PC-3 (cell line): ENCODE measurements around the gene TCERG1. TPM values are rescaled to one million over a fixed set of nuclear protein-coding genes. Genes with fewer than 3 reads are reported as not detected.

Source experiments
- ATAC-seq: fragments of 200-7000 bp; cut with Tn5 transposase; 2 replicates; pipeline ENCODE4 v1.9.1; 2020; ENCODE audit warnings: mild to moderate bottlenecking, moderate library complexity
- BruUV-seq: library from RNA; stranded (reverse); fragments of 400-500 nt; replicated peaks from 2 replicates; lab custom pipeline; 2021; lab: Mats Ljungman, UMichigan
- CTCF ChIA-PET: fragments of 300-600 bp; sonication (Branson Sonifier 250); formaldehyde crosslinking; loops from one replicate; lab custom pipeline; 2022; ENCODE audit warnings: antibody characterized with exemption; lab: Charles Lee
- POLR2A ChIA-PET: fragments of 300-600 bp; sonication (Branson Sonifier 250); formaldehyde crosslinking; loops from one replicate; lab custom pipeline; 2022; ENCODE audit warnings: antibody characterized with exemption; ENCODE audit not compliant: unreplicated experiment; lab: Charles Lee
- DNase-seq: peaks from one replicate; pipeline ENCODE4 v3.0.0-alpha.2; 2015
- H2AFZ ChIP-seq: fragments of 300-600 bp; sonication (generic); 2 replicates; pipeline ENCODE4 v1.6.0; 2016; ENCODE audit warnings: antibody characterized with exemption, low read length
- H3F3A ChIP-seq: fragments of 300-600 bp; sonication (generic); one replicate; pipeline ENCODE4 v1.6.0; 2017; ENCODE audit warnings: antibody characterized with exemption, low read length, control low read depth, mild to moderate bottlenecking; ENCODE audit not compliant: unreplicated experiment
- H3K27ac ChIP-seq: fragments of 300-600 bp; sonication (generic); 2 replicates; pipeline ENCODE4 v1.5.1; 2016; ENCODE audit warnings: mild to moderate bottlenecking, low read length
- H3K27me3 ChIP-seq: fragments of 300-600 bp; sonication (generic); 2 replicates; pipeline ENCODE4 v1.6.1; 2016; ENCODE audit warnings: low read length, mixed read lengths
- H3K36me3 ChIP-seq: fragments of 300-600 bp; sonication (generic); 2 replicates; pipeline ENCODE4 v1.6.1; 2016; ENCODE audit warnings: low read depth, mixed run types, low read length, mixed read lengths
- H3K4me1 ChIP-seq: fragments of 300-600 bp; sonication (generic); 2 replicates; pipeline ENCODE4 v1.5.1; 2016; ENCODE audit warnings: low read length; ENCODE audit not compliant: insufficient read depth
- H3K4me2 ChIP-seq: fragments of 300-600 bp; sonication (generic); 2 replicates; pipeline ENCODE4 v1.6.0; 2016; ENCODE audit warnings: low read length
- H3K4me3 ChIP-seq: fragments of 300-600 bp; sonication (generic); 2 replicates; pipeline ENCODE4 v1.5.1; 2016; ENCODE audit warnings: mild to moderate bottlenecking, low read length, mixed read lengths
- H3K79me2 ChIP-seq: fragments of 300-600 bp; sonication (generic); 2 replicates; pipeline ENCODE4 v1.6.1; 2017; ENCODE audit warnings: low read length, mixed read lengths
- H3K9ac ChIP-seq: fragments of 300-600 bp; sonication (generic); 2 replicates; pipeline ENCODE4 v1.6.0; 2016; ENCODE audit warnings: mild to moderate bottlenecking, low read length
- H3K9me2 ChIP-seq: fragments of 300-600 bp; sonication (generic); replicated peaks from 2 replicates; pipeline ENCODE4 v1.6.1; 2016; ENCODE audit warnings: mixed run types, low read length, mixed read lengths
- H3K9me3 ChIP-seq: fragments of 300-600 bp; sonication (generic); 2 replicates; pipeline ENCODE4 v1.6.1; 2016; ENCODE audit warnings: low read length, mixed read lengths
- H4K20me1 ChIP-seq: fragments of 300-600 bp; sonication (generic); 2 replicates; pipeline ENCODE4 v1.6.1; 2016; ENCODE audit warnings: low read length, mixed read lengths
- CTCF ChIP-seq: fragments of 300-600 bp; sonication (generic); conservative IDR thresholded peaks from 2 replicates; pipeline ENCODE4 v1.5.1; 2017; ENCODE audit warnings: antibody characterized with exemption, low read depth, mild to moderate bottlenecking, low read length
- EZH2 ChIP-seq: fragments of 300-600 bp; sonication (generic); IDR thresholded peaks from one replicate; pipeline ENCODE4 v1.6.1; 2017; ENCODE audit warnings: antibody characterized with exemption, mild to moderate bottlenecking, low read length; ENCODE audit not compliant: unreplicated experiment
- EZH2phosphoT487 ChIP-seq: fragments of 300-600 bp; sonication (generic); IDR thresholded peaks from 2 replicates; pipeline ENCODE4 v1.6.1; 2018; ENCODE audit warnings: mild to moderate bottlenecking, antibody characterized with exemption, low read length, borderline replicate concordance
- intact Hi-C: fragments of 100-400 bp; cut with micrococcal nuclease; formaldehyde crosslinking; loops from 2 replicates; pipeline ENCODE4 v1.9.0; 2023
- total RNA-seq: library from RNA; depleted of rRNA; stranded (reverse); fragments of >200 nt; gene quantifications from 2 replicates; pipeline ENCODE4 v1.2.3, GENCODE V29; 2014

The TCERG1 gene
- total RNA-seq, 1 experiment from 2014 or later, result 96.9 TPM

- Histone ChIP-seq H3K4me3 (peak overlapping the region; percentile 77), H4K20me1 (peaks cover 67% of the 10 kb centered on the region), H3K4me2 (peak overlapping the region; percentile 91), H3K9me2 (no peaks in the 10 kb centered on the region), H3F3A (no peaks in the 10 kb centered on the region), H3K9me3 (no peaks in the 10 kb centered on the region), H2AFZ (no peak overlapping the region), H3K27ac (no peak overlapping the region), H3K4me1 (peaks cover 28% of the 10 kb centered on the region), H3K9ac (no peak overlapping the region), H3K79me2 (peaks cover 79% of the 10 kb centered on the region), H3K36me3 (peaks cover 3% of the 10 kb centered on the region), H3K27me3 (no peaks in the 10 kb centered on the region)
- no TSS peak for BruUV-seq
- ChIA-PET POLR2A (interaction anchor here (0.6 kb wide), 1 partner anchor 262 kb away, joined by 3 read pairs; no protein-coding TSS in a partner anchor), CTCF (no interaction called here)
- no peak for DNase-seq
- intact Hi-C loops, result no loop called here
- ATAC-seq, result no peak
- TF ChIP-seq CTCF (no peak), EZH2phosphoT487 (no peak), EZH2 (no peak)
Measured at GRCh38 chr5:146450002-146450401, 2.9 kb downstream of the TCERG1 start.

GRCh38 chr5:146451411-146451810 is 4.3 kb downstream of the TCERG1 start:
- Histone ChIP-seq H3K9me3 (no peaks in the 10 kb centered on the region), H3K4me2 (no peak overlapping the region), H3K79me2 (peaks cover 93% of the 10 kb centered on the region), H3K9me2 (no peaks in the 10 kb centered on the region), H3K9ac (no peak overlapping the region), H3K4me1 (peaks cover 28% of the 10 kb centered on the region), H2AFZ (no peak overlapping the region), H4K20me1 (peaks cover 80% of the 10 kb centered on the region), H3K27me3 (no peaks in the 10 kb centered on the region), H3K4me3 (no peak overlapping the region), H3F3A (no peaks in the 10 kb centered on the region), H3K27ac (no peak overlapping the region), H3K36me3 (peaks cover 18% of the 10 kb centered on the region)
- DNase-seq (no peak), ATAC-seq (no peak)
- TF ChIP-seq EZH2phosphoT487, result no peak
- peak; percentile 61 for TF ChIP-seq CTCF
- no peak for TF ChIP-seq EZH2
- CTCF ChIA-PET, result no interaction called here
- BruUV-seq, result no TSS peak
- POLR2A ChIA-PET, result no interaction called here
- intact Hi-C loops, result no loop called here

- ATAC-seq (no peak), DNase-seq (no peak)
- Histone ChIP-seq H3K4me1 (peaks cover 12% of the 10 kb centered on the region), H2AFZ (no peak overlapping the region), H3F3A (peaks cover 6% of the 10 kb centered on the region), H4K20me1 (peaks cover 77% of the 10 kb centered on the region), H3K36me3 (peaks cover 67% of the 10 kb centered on the region), H3K4me3 (no peak overlapping the region), H3K9me2 (no peaks in the 10 kb centered on the region), H3K27ac (no peak overlapping the region), H3K79me2 (peaks cover 93% of the 10 kb centered on the region), H3K9ac (no peak overlapping the region), H3K27me3 (no peaks in the 10 kb centered on the region), H3K9me3 (no peaks in the 10 kb centered on the region), H3K4me2 (no peak overlapping the region)
- intact Hi-C loops, result no loop called here
- CTCF ChIA-PET, result no interaction called here
- POLR2A ChIA-PET, result no interaction called here
- TF ChIP-seq EZH2, result no peak
- TF ChIP-seq CTCF, result no peak
- TF ChIP-seq EZH2phosphoT487, result no peak
- BruUV-seq, result no TSS peak
Measured at GRCh38 chr5:146457431-146457830, 10.3 kb downstream of the TCERG1 start.
